ENCODE results near the gene UPF3A.

The UPF3A gene

DNA sequence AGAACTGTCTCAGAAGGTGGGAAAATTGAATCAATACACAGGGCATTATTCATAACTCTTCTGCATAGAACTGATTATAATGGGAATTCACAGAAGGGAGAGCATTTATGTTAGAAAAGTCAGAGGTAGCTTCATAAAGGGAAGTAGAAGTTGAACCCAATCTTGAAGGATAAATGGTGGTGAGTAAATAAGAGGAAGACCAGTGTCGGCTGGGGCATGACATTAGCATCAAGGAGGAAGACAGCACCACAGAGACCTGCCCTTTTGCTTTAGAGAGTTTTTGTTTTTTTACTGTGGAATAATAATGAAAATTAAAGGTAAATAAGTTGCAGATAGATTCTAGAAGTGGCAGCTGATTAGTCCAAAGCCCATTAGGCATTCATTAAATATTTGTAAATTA is 24.9 kb upstream of the UPF3A start:
- no peak for DNase-seq (ENCODE audit: low spot score)
- TF ChIP-seq, protein P1, sequence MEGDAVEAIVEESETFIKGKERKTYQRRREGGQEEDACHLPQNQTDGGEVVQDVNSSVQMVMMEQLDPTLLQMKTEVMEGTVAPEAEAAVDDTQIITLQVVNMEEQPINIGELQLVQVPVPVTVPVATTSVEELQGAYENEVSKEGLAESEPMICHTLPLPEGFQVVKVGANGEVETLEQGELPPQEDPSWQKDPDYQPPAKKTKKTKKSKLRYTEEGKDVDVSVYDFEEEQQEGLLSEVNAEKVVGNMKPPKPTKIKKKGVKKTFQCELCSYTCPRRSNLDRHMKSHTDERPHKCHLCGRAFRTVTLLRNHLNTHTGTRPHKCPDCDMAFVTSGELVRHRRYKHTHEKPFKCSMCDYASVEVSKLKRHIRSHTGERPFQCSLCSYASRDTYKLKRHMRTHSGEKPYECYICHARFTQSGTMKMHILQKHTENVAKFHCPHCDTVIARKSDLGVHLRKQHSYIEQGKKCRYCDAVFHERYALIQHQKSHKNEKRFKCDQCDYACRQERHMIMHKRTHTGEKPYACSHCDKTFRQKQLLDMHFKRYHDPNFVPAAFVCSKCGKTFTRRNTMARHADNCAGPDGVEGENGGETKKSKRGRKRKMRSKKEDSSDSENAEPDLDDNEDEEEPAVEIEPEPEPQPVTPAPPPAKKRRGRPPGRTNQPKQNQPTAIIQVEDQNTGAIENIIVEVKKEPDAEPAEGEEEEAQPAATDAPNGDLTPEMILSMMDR (IDR thresholded peaks at IDR 0.05; ENCODE audit: borderline replicate concordance, control extremely low read depth, extremely low read depth, insufficient read depth, missing control alignments), result no peak
- in situ Hi-C loops (cut with MboI; ENCODE audit: low sequenced_read_pairs, unreplicated experiment), result no loop called here

GRCh38 chr13:114257014-114257413 is 24.4 kb upstream of the UPF3A start:
- in situ Hi-C loops (cut with MboI; ENCODE audit: low sequenced_read_pairs, unreplicated experiment), result no loop called here

DNA sequence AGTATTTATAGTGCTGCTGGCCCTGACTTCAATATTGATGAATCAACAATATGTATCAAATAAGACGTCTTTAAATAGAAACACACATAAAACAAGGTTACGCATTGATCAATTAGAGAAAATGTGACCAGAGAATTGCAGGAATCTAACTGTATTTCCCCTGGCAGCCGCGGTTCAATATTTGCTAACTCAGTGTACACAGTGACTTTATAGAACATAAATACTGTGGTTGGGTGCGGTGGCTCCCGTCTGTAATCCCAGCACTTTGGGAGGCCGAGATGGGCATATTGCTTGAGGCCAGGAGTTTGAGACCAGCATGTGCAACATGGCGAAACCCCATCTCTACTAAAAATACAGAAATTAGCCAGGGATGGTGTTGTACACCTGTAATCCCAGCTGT is 22.8 kb upstream of the UPF3A start:
- in situ Hi-C loops (cut with MboI; ENCODE audit: low sequenced_read_pairs, unreplicated experiment), result no loop called here
- DNase-seq (ENCODE audit: low spot score), result no peak
- TF ChIP-seq, protein P1 (IDR thresholded peaks at IDR 0.05; ENCODE audit: borderline replicate concordance, control extremely low read depth, extremely low read depth, insufficient read depth, missing control alignments), result no peak

More at GRCh38 chr13:114257014-114257413, 24.4 kb upstream of the UPF3A start:
- TF ChIP-seq, protein P1 (IDR thresholded peaks at IDR 0.05; ENCODE audit: borderline replicate concordance, control extremely low read depth, extremely low read depth, insufficient read depth, missing control alignments), result no peak
- no peak for DNase-seq (ENCODE audit: low spot score)

DNA sequence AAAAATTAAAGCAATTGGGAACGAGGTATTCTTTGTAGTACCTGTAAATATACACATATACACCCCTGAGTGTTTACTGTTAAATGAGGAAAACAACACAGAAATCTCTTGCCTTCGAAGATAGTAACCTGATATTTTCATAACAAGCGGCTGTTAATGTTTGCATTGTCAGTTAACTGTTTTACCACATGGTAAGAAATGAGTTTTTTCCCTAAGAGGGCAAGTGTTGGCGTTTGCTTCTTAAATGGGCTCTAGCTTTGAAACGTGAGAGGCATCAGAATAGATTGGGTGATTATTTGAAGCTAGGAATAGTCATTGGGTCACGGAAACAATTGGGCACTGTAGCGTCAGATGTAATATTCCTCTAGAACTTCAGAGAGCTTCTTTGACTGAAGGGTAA is 22.0 kb upstream of the UPF3A start:
- TF ChIP-seq, protein P1 (IDR thresholded peaks at IDR 0.05; ENCODE audit: borderline replicate concordance, control extremely low read depth, extremely low read depth, insufficient read depth, missing control alignments), result no peak
- in situ Hi-C loops (cut with MboI; ENCODE audit: low sequenced_read_pairs, unreplicated experiment), result no loop called here
- DNase-seq (ENCODE audit: low spot score), result no peak

- DNase-seq (ENCODE audit: low spot score), result no peak
- TF ChIP-seq, protein P1 (IDR thresholded peaks at IDR 0.05; ENCODE audit: borderline replicate concordance, control extremely low read depth, extremely low read depth, insufficient read depth, missing control alignments), result no peak
- in situ Hi-C loops (cut with MboI; ENCODE audit: low sequenced_read_pairs, unreplicated experiment), result no loop called here
Observed at GRCh38 chr13:114259974-114260373, 21.4 kb upstream of the UPF3A start.

DNA sequence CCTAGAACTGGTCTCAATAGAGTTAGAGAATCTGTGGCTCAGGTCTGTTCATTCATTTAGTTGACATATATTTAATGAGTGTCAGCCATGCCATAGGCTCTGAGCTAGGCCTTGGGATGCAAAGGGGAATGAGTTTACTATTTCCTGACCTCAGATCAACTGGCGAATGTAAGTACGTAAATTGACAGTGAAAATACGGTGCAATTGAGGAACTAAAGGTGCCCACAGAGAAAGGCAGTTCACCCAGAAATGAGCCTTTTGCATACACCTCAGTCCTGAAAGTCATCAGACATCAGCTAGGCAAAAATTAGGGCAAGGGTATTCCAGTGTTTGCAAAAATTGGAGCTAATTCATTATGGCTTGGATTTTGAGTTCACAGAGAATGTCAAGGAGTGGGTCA is 20.6 kb upstream of the UPF3A start:
- DNase-seq (ENCODE audit: low spot score), result no peak
- in situ Hi-C loops (cut with MboI; ENCODE audit: low sequenced_read_pairs, unreplicated experiment), result no loop called here
- TF ChIP-seq, protein P1 (IDR thresholded peaks at IDR 0.05; ENCODE audit: borderline replicate concordance, control extremely low read depth, extremely low read depth, insufficient read depth, missing control alignments), result no peak
